NK-92 treated with Interleukin-12 subunit alpha and Interleukin-12 subunit beta, amount 100 ng/mL, for 24 hours (cell line): Measurements from ENCODE around the gene KBTBD4.
"Not testable (repeated sequence)": the region's sequence is repeated elsewhere in the genome, so short reads cannot be mapped to it uniquely, and the experiment has no call there.

Experiments
- DNase-seq: peaks from one replicate; lab custom pipeline; 2025; lab: John Stamatoyannopoulos, UW

Gene KBTBD4

GRCh38 chr11:47589977-47590861 is 11.4 kb upstream of the KBTBD4 start:
- DNase-seq = no peak

- no peak for DNase-seq
These were observed 10.8 kb upstream of the KBTBD4 start for GRCh38 chr11:47589584-47589976.

GRCh38 chr11:47589118-47589517 is 10.3 kb upstream of the KBTBD4 start:
- DNase-seq = no peak

GRCh38 chr11:47587723-47588326 is 9.1 kb upstream of the KBTBD4 start:
- no peak for DNase-seq

GRCh38 chr11:47587039-47587716 is 8.4 kb upstream of the KBTBD4 start:
- DNase-seq = no peak

GRCh38 chr11:47586098-47586855 is 7.5 kb upstream of the KBTBD4 start, which contains the start of gene FAM180B:
TSS of gene FAM180B (plus strand) at chr11:47586678. CDS start at chr11:47586769, 91 bp downstream.
- DNase-seq = no peak

- no peak for DNase-seq
These were observed 5.1 kb upstream of the KBTBD4 start for GRCh38 chr11:47583844-47584243.

GRCh38 chr11:47577460-47578041 is 1.2 kb downstream of the KBTBD4 start:
- DNase-seq = no peak

- DNase-seq = no peak
These were observed 5.4 kb downstream of the KBTBD4 start for GRCh38 chr11:47573321-47573720.

- no peak for DNase-seq
These were observed 6.0 kb downstream of the KBTBD4 start for GRCh38 chr11:47572715-47573255.

- DNase-seq = no peak
These were observed 6.9 kb downstream of the KBTBD4 start for GRCh38 chr11:47571895-47572294.

- DNase-seq = no peak
These were observed 7.4 kb downstream of the KBTBD4 start for GRCh38 chr11:47571357-47571729.

- no peak for DNase-seq
These were observed 8.0 kb downstream of the KBTBD4 start for GRCh38 chr11:47570651-47571356.

- no peak for DNase-seq
These were observed 9.1 kb downstream of the KBTBD4 start for GRCh38 chr11:47569646-47570045.

GRCh38 chr11:47566149-47566698 is 12.5 kb downstream of the KBTBD4 start:
- no peak for DNase-seq

- no peak for DNase-seq
These were observed 13.2 kb downstream of the KBTBD4 start, which contains the start of gene PTPMT1 for GRCh38 chr11:47565340-47566148. TSS of gene PTPMT1 (plus strand) at chr11:47565599. CDS start at chr11:47565623, 24 bp downstream.

- no peak for DNase-seq
These were observed 13.8 kb downstream of the KBTBD4 start for GRCh38 chr11:47564933-47565339.

- DNase-seq = not testable (repeated sequence)
These were observed 14.4 kb downstream of the KBTBD4 start for GRCh38 chr11:47564366-47564765.

- DNase-seq = not testable (repeated sequence)
These were observed 16.4 kb downstream of the KBTBD4 start for GRCh38 chr11:47562393-47562792.
